ENCODE measurements around the gene VWA2. TPM values are rescaled to one million over a fixed set of nuclear protein-coding genes. Genes with fewer than 3 reads are reported as not detected.
A peak's percentile ranks its signal among the peaks of the same experiment; 100 is the strongest.

Gene VWA2, protein sequence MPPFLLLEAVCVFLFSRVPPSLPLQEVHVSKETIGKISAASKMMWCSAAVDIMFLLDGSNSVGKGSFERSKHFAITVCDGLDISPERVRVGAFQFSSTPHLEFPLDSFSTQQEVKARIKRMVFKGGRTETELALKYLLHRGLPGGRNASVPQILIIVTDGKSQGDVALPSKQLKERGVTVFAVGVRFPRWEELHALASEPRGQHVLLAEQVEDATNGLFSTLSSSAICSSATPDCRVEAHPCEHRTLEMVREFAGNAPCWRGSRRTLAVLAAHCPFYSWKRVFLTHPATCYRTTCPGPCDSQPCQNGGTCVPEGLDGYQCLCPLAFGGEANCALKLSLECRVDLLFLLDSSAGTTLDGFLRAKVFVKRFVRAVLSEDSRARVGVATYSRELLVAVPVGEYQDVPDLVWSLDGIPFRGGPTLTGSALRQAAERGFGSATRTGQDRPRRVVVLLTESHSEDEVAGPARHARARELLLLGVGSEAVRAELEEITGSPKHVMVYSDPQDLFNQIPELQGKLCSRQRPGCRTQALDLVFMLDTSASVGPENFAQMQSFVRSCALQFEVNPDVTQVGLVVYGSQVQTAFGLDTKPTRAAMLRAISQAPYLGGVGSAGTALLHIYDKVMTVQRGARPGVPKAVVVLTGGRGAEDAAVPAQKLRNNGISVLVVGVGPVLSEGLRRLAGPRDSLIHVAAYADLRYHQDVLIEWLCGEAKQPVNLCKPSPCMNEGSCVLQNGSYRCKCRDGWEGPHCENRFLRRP
- 10 to 100 TPM in 2 of 4 donors, 1 to 10 TPM in 2; 5.0 to 20.8 (median 11.3) TPM for total RNA-seq

GRCh38 chr10:114239117-114239993 is at the start of gene VWA2:
Gene VWA2, plus strand, starts transcription at chr10:114239254. Its CDS starts 9,460 bp downstream, at chr10:114248714.
- peak within 1 kb of the TSS in 1 of 4 donors; percentile 12 for H3K27ac ChIP-seq
- TF ChIP-seq, protein P1, sequence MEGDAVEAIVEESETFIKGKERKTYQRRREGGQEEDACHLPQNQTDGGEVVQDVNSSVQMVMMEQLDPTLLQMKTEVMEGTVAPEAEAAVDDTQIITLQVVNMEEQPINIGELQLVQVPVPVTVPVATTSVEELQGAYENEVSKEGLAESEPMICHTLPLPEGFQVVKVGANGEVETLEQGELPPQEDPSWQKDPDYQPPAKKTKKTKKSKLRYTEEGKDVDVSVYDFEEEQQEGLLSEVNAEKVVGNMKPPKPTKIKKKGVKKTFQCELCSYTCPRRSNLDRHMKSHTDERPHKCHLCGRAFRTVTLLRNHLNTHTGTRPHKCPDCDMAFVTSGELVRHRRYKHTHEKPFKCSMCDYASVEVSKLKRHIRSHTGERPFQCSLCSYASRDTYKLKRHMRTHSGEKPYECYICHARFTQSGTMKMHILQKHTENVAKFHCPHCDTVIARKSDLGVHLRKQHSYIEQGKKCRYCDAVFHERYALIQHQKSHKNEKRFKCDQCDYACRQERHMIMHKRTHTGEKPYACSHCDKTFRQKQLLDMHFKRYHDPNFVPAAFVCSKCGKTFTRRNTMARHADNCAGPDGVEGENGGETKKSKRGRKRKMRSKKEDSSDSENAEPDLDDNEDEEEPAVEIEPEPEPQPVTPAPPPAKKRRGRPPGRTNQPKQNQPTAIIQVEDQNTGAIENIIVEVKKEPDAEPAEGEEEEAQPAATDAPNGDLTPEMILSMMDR (IDR thresholded peaks at IDR 0.05), result peak in 3 of 6 experiments; percentile 17 to 48 (median 18)
- peak in 1 of 2 donors; percentile 27 for TF ChIP-seq POLR2A (IDR thresholded peaks at IDR 0.05)

DNA sequence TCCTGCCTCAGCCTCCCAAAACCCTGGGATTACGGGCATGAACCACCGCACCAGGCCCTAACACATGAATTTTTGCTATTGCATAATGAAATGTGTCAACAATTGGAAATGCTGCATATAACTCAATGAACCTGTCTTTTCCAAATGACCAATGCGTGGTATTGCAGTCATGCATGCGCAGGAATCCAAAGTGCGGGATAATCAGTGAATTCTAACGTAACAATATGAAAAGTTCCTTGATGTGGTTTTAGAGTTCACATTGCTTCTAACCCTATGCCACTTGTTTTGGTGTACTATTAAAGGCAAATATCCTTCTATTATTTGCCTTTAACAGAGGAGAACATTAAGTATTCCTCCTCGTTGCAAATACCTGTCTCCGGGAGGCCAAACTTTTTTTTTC is 49.4 kb upstream of the VWA2 start:
- no peak overlapping the region for H3K27ac ChIP-seq
- DNase-seq, result no peak
- no peaks in the 10 kb centered on the region for H3K4me1 ChIP-seq
- H3K9me3 ChIP-seq, result no peaks in the 10 kb centered on the region
- H3K27me3 ChIP-seq, result no peaks in the 10 kb centered on the region
- H3K36me3 ChIP-seq, result no peaks in the 10 kb centered on the region
- no peak for TF ChIP-seq POLR2A (IDR thresholded peaks at IDR 0.05)
- TF ChIP-seq, protein P1 (IDR thresholded peaks at IDR 0.05), result no peak
- no peak overlapping the region for H3K4me3 ChIP-seq

More at GRCh38 chr10:114239117-114239993, at the start of gene VWA2:
- peak within 1 kb of the TSS; percentile 30 to 62 (median 44) for H3K4me3 ChIP-seq
- peak in 2 of 3 donors; percentile 71 to 80 for DNase-seq
- no peaks in the 10 kb centered on the region for H3K36me3 ChIP-seq
- H3K4me1 ChIP-seq, result peaks cover 0 to 9% (median 4%) of the 10 kb centered on the region in 4 donors
- H3K27me3 ChIP-seq, result no peaks in the 10 kb centered on the region
- no peaks in the 10 kb centered on the region for H3K9me3 ChIP-seq

DNA sequence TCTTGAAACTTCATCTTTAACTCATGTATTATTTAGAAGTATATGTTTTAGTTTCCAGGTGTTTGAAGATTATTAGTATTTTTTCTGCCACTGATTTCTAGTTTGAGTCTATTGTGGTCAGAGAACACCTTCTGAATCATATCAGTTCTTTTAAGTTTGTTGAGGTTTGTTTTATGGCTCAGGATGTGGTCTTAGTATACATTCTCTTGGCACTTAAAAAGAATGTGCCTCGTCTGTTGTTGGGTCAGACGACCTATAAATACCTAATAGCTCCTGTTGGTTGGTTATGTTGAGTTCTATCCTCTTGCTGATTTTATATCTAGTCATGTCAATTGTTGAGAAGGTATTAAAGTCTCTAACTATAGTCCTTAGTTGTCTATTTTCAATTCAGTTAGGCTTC is 44.0 kb upstream of the VWA2 start:
- Histone ChIP-seq H3K27ac (no peak overlapping the region), H3K36me3 (no peaks in the 10 kb centered on the region), H3K4me1 (no peaks in the 10 kb centered on the region), H3K27me3 (no peaks in the 10 kb centered on the region), H3K9me3 (no peaks in the 10 kb centered on the region), H3K4me3 (no peak overlapping the region)
- TF ChIP-seq, protein P1 (IDR thresholded peaks at IDR 0.05), result no peak
- no peak for TF ChIP-seq POLR2A (IDR thresholded peaks at IDR 0.05)
- no peak for DNase-seq

DNA sequence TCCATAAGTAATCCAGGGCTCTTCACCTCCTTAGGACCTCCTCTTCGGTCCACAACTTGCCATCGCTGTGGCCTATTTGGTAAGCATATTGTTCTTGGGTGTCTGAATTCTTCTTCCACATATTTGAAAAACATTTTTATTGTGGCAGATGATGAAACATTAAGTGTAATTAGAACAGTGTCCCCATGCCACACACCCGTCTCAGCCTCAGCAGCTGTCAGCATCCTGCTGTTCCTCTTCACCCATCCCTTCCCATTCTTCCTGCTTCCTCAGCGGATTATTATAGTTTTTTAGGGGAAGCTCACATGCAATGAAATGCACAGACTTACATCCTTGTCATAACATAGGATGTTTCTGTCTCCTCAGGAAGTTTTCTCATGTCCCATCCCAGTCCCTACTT is 39.8 kb upstream of the VWA2 start:
- Histone ChIP-seq H3K27me3 (no peaks in the 10 kb centered on the region), H3K4me1 (no peaks in the 10 kb centered on the region), H3K4me3 (no peak overlapping the region), H3K9me3 (no peaks in the 10 kb centered on the region), H3K36me3 (no peaks in the 10 kb centered on the region), H3K27ac (no peak overlapping the region)
- no peak for DNase-seq
- TF ChIP-seq, protein P1 (IDR thresholded peaks at IDR 0.05), result no peak
- no peak for TF ChIP-seq POLR2A (IDR thresholded peaks at IDR 0.05)

DNA sequence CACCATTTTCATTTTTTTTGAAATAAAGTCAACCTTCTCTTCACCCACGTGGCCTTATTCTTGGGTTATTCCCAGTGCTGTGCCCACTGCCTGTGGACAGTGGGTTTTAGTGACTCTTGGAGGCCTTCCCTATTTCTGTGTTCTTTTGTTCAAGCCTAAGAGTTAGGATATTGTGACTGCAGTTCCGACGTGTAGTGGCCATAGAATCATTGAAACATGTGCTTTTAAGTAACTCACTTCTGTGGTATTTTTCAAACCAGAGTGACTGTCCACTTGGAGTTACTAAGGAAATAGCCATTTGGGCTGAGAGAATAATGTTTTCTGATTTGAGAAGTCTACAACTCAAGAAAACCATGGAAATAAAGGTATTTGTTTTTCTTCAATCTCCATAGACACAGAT is 36.2 kb upstream of the VWA2 start:
- H3K9me3 ChIP-seq, result no peaks in the 10 kb centered on the region
- H3K27me3 ChIP-seq, result no peaks in the 10 kb centered on the region
- no peaks in the 10 kb centered on the region for H3K36me3 ChIP-seq
- H3K4me1 ChIP-seq, result no peaks in the 10 kb centered on the region
- TF ChIP-seq, protein P1 (IDR thresholded peaks at IDR 0.05), result no peak
- no peak for TF ChIP-seq POLR2A (IDR thresholded peaks at IDR 0.05)
- DNase-seq, result no peak
- H3K27ac ChIP-seq, result no peak overlapping the region
- H3K4me3 ChIP-seq, result no peak overlapping the region

Measured in Peyer's patch (tissue), 4 donors.